IPS DF 19.7 (cell line): ENCODE measurements around the gene ANKS1A.
A peak's percentile ranks its signal among the peaks of the same experiment; 100 is the strongest.
"Not testable (repeated sequence)": the region's sequence is repeated elsewhere in the genome, so short reads cannot be mapped to it uniquely, and the experiment has no call there.

Source experiments
- DNase-seq: peaks from one replicate; pipeline ENCODE4 v3.0.0-alpha.2; 2013; ENCODE audit warnings: low read depth, low spot score

Gene ANKS1A

GRCh38 chr6:34884073-34884472 lies 5.0 kb upstream of the ANKS1A start:
- DNase-seq, result not testable (repeated sequence)

- DNase-seq, result no peak
These were observed 4.1 kb upstream of the ANKS1A start for GRCh38 chr6:34884996-34885395.

GRCh38 chr6:34885837-34886236 lies 3.2 kb upstream of the ANKS1A start:
- not testable (repeated sequence) for DNase-seq

GRCh38 chr6:34887753-34888513 lies 1.1 kb upstream of the ANKS1A start, which contains the start of gene TAF11:
Gene TAF11 (minus strand): TSS chr6:34888042. CDS start chr6:34887957, 85 bp downstream.
- DNase-seq, result peak; percentile 85

- DNase-seq, result no peak
These were observed 570 bp upstream of the ANKS1A start for GRCh38 chr6:34888514-34888856.

GRCh38 chr6:34890533-34890925 lies 1.5 kb downstream of the ANKS1A start:
- DNase-seq, result no peak

- DNase-seq, result no peak
These were observed 2.2 kb downstream of the ANKS1A start for GRCh38 chr6:34891296-34891695.

GRCh38 chr6:34894693-34895092 lies 5.6 kb downstream of the ANKS1A start:
- DNase-seq, result no peak

GRCh38 chr6:34897130-34897529 lies 8.1 kb downstream of the ANKS1A start:
- DNase-seq, result no peak

- DNase-seq, result no peak
These were observed 8.7 kb downstream of the ANKS1A start for GRCh38 chr6:34897716-34898115.

- not testable (repeated sequence) for DNase-seq
These were observed 10.7 kb downstream of the ANKS1A start for GRCh38 chr6:34899748-34900147.

- DNase-seq, result no peak
These were observed 11.4 kb downstream of the ANKS1A start for GRCh38 chr6:34900321-34901031.

- no peak for DNase-seq
These were observed 12.9 kb downstream of the ANKS1A start for GRCh38 chr6:34901930-34902329.

GRCh38 chr6:34904990-34905613 lies 16.0 kb downstream of the ANKS1A start:
- no peak for DNase-seq

GRCh38 chr6:34906826-34907225 lies 17.8 kb downstream of the ANKS1A start:
- DNase-seq, result no peak

- DNase-seq, result no peak
These were observed 19.1 kb downstream of the ANKS1A start for GRCh38 chr6:34908194-34908593.

GRCh38 chr6:34909320-34909883 lies 20.3 kb downstream of the ANKS1A start:
- DNase-seq, result no peak

- DNase-seq, result no peak
These were observed 22.8 kb downstream of the ANKS1A start for GRCh38 chr6:34911822-34912221.

- no peak for DNase-seq
These were observed 23.8 kb downstream of the ANKS1A start for GRCh38 chr6:34912715-34913464.

- no peak for DNase-seq
These were observed 25.3 kb downstream of the ANKS1A start for GRCh38 chr6:34914358-34914757.

GRCh38 chr6:34916348-34916967 lies 27.4 kb downstream of the ANKS1A start:
- DNase-seq, result no peak
